HepG2 (cell line): Measurements from ENCODE around the gene CNDP1. TPM values are rescaled to one million over a fixed set of nuclear protein-coding genes. Genes with fewer than 3 reads are reported as not detected.

ENCODE experiments used
- HDAC1 ChIP-seq: sonication (generic); formaldehyde crosslinking; IDR thresholded peaks from 2 replicates; pipeline ENCODE4 v1.5.1; 2020; ENCODE audit warnings: mild to moderate bottlenecking, missing genetic modification reagents
- HOXA3 ChIP-seq: sonication (generic); formaldehyde crosslinking; IDR thresholded peaks from 2 replicates; pipeline ENCODE4 v1.5.0; 2020; ENCODE audit warnings: missing genetic modification reagents
- KAT8 ChIP-seq: IDR thresholded peaks from 2 replicates; pipeline ENCODE4 v1.6.1; 2016; ENCODE audit warnings: missing genetic modification reagents, missing compliant biosample characterization
- MAF1 ChIP-seq: sonication (generic); formaldehyde crosslinking; IDR thresholded peaks from 2 replicates; pipeline ENCODE4 v1.5.0; 2020; ENCODE audit warnings: missing genetic modification reagents, borderline replicate concordance
- MED1 ChIP-seq: sonication (generic); formaldehyde crosslinking; IDR thresholded peaks from 2 replicates; pipeline ENCODE4 v1.4.0; 2020; ENCODE audit warnings: missing genetic modification reagents
- NR2C2 ChIP-seq: sonication (generic); formaldehyde crosslinking; IDR thresholded peaks from 2 replicates; pipeline ENCODE4 v1.4.0; 2020; ENCODE audit warnings: missing genetic modification reagents, mild to moderate bottlenecking, moderate library complexity, borderline replicate concordance
- PHF20 ChIP-seq: sonication (generic); formaldehyde crosslinking; IDR thresholded peaks from 2 replicates; pipeline ENCODE4 v1.5.0; 2020; ENCODE audit warnings: mild to moderate bottlenecking, missing genetic modification reagents
- PRMT3 ChIP-seq: sonication (generic); formaldehyde crosslinking; IDR thresholded peaks from 2 replicates; pipeline ENCODE4 v1.8.1; 2022; ENCODE audit warnings: low read depth, mild to moderate bottlenecking, moderate library complexity, missing genetic modification reagents, borderline replicate concordance
- RBFOX2 ChIP-seq: fragments of 200-400 bp; formaldehyde crosslinking; IDR thresholded peaks from 2 replicates; pipeline ENCODE4 v1.6.1; 2017; ENCODE audit warnings: low read depth, mild to moderate bottlenecking, low read length
- SATB2 ChIP-seq: sonication (generic); formaldehyde crosslinking; IDR thresholded peaks from 2 replicates; pipeline ENCODE4 v1.5.0; 2020; ENCODE audit warnings: missing genetic modification reagents
- YEATS4 ChIP-seq: sonication (generic); formaldehyde crosslinking; IDR thresholded peaks from 2 replicates; pipeline ENCODE4 v1.4.0; 2020; ENCODE audit warnings: missing genetic modification reagents, borderline replicate concordance
- ZFX ChIP-seq: sonication (generic); formaldehyde crosslinking; IDR thresholded peaks from 2 replicates; pipeline ENCODE4 v1.4.0; 2020; ENCODE audit warnings: mild to moderate bottlenecking, low read depth, missing genetic modification reagents, moderate library complexity
- ZNF333 ChIP-seq: sonication (generic); formaldehyde crosslinking; IDR thresholded peaks from 2 replicates; pipeline ENCODE4 v1.4.0; 2020; ENCODE audit warnings: mild to moderate bottlenecking, missing genetic modification reagents, borderline replicate concordance
- ZNF720 ChIP-seq: sonication (generic); formaldehyde crosslinking; IDR thresholded peaks from 2 replicates; pipeline ENCODE4 v1.4.0; 2020; ENCODE audit warnings: missing genetic modification reagents
- ZSCAN20 ChIP-seq: sonication (generic); formaldehyde crosslinking; IDR thresholded peaks from 2 replicates; pipeline ENCODE4 v1.4.0; 2020; ENCODE audit warnings: missing genetic modification reagents, mild to moderate bottlenecking, borderline replicate concordance
- polyA plus RNA-seq, 8 experiments: library from polyadenylated mRNA; depleted of rRNA in 3 of 8; stranded (reverse) in 7 of 8; unstranded in 1 of 8; fragments of >200 nt; fragmentation: Illumina TruSeq in 4 of 8; extraction: Trizol in 4 of 8; gene quantifications; 2 replicates each; pipeline versions ENCODE4 v1.2.1 to v1.2.3, GENCODE V29; 2011 to 2016; ENCODE audit warnings: low read depth in 4 of 8, missing spikeins in 1 of 8, mixed read lengths in 1 of 8; ENCODE audit not compliant: insufficient read depth in 1 of 8
- total RNA-seq, 5 experiments: library from RNA; depleted of rRNA; stranded (reverse); fragments of >200 nt; fragmentation: Illumina TruSeq; extraction: Trizol; gene quantifications; 2 replicates each; pipeline ENCODE4 v1.2.3, GENCODE V29; 2016; ENCODE audit warnings: low read depth in 1 of 5
- TF ChIP-seq, protein P1 (sequence below): sonication (generic); formaldehyde crosslinking; IDR thresholded peaks from 2 replicates; pipeline ENCODE4 v1.4.0; 2020; ENCODE audit warnings: mild to moderate bottlenecking, missing genetic modification reagents
- TF ChIP-seq, protein P2 (sequence below): sonication (generic); formaldehyde crosslinking; conservative IDR thresholded peaks from 2 replicates; pipeline ENCODE4 v1.4.0; 2020; ENCODE audit warnings: mild to moderate bottlenecking, missing genetic modification reagents, moderate library complexity
- TF ChIP-seq, protein P3 (sequence below): conservative IDR thresholded peaks from 2 replicates; pipeline ENCODE4 v1.6.1; 2018; ENCODE audit warnings: missing genetic modification reagents
- TF ChIP-seq, protein P4 (sequence below): sonication (generic); formaldehyde crosslinking; IDR thresholded peaks from 2 replicates; pipeline ENCODE4 v1.5.0; 2020; ENCODE audit warnings: missing genetic modification reagents, mild to moderate bottlenecking, borderline replicate concordance

CNDP1 gene
- total and polyA plus RNA-seq, 2 of the 13 experiments (the other 11 are each of a cell fraction or from before 2014, with no cell fraction given): 0.01 TPM; not detected in 1

DNA sequence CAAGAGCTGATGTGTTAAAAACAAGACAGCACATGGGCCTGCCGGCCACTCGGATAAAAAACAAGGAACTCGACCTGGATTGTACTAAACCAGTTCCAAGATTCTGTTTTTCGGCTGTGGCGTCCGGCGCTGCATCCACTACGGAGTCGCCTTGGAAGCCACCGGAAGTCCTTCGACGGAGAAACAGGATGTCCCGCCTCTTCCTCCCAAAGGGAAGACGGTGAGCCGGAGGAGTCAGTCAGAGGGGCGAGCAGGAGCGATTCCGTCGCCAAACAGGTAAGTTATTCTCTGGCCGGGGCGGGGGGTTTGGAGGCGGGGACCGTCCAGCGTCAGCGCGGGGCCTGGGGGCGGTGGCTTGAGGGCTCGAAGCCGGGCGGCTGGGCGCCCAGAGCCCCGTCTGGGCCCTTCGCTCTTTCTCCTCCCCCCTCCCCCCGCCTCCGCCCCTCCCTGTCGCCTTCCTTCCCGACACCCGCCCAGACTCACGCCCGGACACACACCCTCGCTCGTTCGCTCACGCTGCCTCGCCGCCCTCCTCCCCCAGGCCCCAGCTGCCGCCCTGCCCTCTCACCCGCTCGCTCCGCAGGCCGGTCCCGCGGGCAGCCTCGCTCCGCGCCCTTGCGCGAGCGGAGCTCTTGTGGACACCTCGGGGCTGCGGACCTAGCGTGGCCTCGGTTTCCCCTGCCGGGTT, 63.5 kb downstream of the CNDP1 start, which contains the start of gene ZNF407 (continued):
- TF ChIP-seq RBFOX2 (peak; percentile 82), ZNF333 (CRISPR knock-in tag) (no peak), PHF20 (CRISPR knock-in tag) (no peak; the same call in none of the 2 replicates), MAF1 (CRISPR knock-in tag) (no peak), ZNF720 (CRISPR knock-in tag) (no peak), KAT8 (CRISPR knock-in tag) (peak; percentile 82; the same call in 1 of the 2 replicates), HOXA3 (CRISPR knock-in tag) (peak; percentile 21; the same call in 1 of the 2 replicates), SATB2 (CRISPR knock-in tag) (no peak), HDAC1 (CRISPR knock-in tag) (peak; percentile 40; the same call in 1 of the 2 replicates), ZFX (CRISPR knock-in tag) (no peak), YEATS4 (CRISPR knock-in tag) (peak; percentile 49; the same call in 1 of the 2 replicates), NR2C2 (peak; percentile 45), PRMT3 (no peak), MED1 (CRISPR knock-in tag) (peak; percentile 14; the same call in 1 of the 2 replicates), ZSCAN20 (0 out of 2 replicates have a peak, but pooled peaks have one; percentile 27)
- TF ChIP-seq, protein P1, sequence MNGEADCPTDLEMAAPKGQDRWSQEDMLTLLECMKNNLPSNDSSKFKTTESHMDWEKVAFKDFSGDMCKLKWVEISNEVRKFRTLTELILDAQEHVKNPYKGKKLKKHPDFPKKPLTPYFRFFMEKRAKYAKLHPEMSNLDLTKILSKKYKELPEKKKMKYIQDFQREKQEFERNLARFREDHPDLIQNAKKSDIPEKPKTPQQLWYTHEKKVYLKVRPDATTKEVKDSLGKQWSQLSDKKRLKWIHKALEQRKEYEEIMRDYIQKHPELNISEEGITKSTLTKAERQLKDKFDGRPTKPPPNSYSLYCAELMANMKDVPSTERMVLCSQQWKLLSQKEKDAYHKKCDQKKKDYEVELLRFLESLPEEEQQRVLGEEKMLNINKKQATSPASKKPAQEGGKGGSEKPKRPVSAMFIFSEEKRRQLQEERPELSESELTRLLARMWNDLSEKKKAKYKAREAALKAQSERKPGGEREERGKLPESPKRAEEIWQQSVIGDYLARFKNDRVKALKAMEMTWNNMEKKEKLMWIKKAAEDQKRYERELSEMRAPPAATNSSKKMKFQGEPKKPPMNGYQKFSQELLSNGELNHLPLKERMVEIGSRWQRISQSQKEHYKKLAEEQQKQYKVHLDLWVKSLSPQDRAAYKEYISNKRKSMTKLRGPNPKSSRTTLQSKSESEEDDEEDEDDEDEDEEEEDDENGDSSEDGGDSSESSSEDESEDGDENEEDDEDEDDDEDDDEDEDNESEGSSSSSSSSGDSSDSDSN (CRISPR knock-in tag): no peak
- TF ChIP-seq, protein P2, sequence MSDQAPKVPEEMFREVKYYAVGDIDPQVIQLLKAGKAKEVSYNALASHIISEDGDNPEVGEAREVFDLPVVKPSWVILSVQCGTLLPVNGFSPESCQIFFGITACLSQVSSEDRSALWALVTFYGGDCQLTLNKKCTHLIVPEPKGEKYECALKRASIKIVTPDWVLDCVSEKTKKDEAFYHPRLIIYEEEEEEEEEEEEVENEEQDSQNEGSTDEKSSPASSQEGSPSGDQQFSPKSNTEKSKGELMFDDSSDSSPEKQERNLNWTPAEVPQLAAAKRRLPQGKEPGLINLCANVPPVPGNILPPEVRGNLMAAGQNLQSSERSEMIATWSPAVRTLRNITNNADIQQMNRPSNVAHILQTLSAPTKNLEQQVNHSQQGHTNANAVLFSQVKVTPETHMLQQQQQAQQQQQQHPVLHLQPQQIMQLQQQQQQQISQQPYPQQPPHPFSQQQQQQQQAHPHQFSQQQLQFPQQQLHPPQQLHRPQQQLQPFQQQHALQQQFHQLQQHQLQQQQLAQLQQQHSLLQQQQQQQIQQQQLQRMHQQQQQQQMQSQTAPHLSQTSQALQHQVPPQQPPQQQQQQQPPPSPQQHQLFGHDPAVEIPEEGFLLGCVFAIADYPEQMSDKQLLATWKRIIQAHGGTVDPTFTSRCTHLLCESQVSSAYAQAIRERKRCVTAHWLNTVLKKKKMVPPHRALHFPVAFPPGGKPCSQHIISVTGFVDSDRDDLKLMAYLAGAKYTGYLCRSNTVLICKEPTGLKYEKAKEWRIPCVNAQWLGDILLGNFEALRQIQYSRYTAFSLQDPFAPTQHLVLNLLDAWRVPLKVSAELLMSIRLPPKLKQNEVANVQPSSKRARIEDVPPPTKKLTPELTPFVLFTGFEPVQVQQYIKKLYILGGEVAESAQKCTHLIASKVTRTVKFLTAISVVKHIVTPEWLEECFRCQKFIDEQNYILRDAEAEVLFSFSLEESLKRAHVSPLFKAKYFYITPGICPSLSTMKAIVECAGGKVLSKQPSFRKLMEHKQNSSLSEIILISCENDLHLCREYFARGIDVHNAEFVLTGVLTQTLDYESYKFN: 0 out of 2 replicates have a peak, but pooled peaks have one; percentile 16
- TF ChIP-seq, protein P3, sequence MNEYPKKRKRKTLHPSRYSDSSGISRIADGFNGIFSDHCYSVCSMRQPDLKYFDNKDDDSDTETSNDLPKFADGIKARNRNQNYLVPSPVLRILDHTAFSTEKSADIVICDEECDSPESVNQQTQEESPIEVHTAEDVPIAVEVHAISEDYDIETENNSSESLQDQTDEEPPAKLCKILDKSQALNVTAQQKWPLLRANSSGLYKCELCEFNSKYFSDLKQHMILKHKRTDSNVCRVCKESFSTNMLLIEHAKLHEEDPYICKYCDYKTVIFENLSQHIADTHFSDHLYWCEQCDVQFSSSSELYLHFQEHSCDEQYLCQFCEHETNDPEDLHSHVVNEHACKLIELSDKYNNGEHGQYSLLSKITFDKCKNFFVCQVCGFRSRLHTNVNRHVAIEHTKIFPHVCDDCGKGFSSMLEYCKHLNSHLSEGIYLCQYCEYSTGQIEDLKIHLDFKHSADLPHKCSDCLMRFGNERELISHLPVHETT (CRISPR knock-in tag): no peak; the same call in 1 of the 2 replicates
- TF ChIP-seq, protein P4, sequence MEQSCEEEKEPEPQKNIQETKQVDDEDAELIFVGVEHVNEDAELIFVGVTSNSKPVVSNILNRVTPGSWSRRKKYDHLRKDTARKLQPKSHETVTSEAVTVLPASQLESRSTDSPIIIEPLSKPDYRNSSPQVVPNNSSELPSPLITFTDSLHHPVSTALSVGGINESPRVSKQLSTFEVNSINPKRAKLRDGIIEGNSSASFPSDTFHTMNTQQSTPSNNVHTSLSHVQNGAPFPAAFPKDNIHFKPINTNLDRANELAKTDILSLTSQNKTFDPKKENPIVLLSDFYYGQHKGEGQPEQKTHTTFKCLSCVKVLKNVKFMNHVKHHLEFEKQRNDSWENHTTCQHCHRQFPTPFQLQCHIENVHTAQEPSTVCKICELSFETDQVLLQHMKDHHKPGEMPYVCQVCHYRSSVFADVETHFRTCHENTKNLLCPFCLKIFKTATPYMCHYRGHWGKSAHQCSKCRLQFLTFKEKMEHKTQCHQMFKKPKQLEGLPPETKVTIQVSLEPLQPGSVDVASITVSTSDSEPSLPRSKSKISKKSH: no peak
